HG03025 (cell line): ENCODE results near the gene SLC66A2.

Source experiments
- ATAC-seq: cut with Tn5 transposase; IDR thresholded peaks from one replicate; pipeline ENCODE4 v1.9.1; 2021; ENCODE audit warnings: mild to moderate bottlenecking, moderate library complexity; ENCODE audit not compliant: unreplicated experiment, low FRiP score

The SLC66A2 gene

GRCh38 chr18:79952456-79952995 lies 1.1 kb upstream of the SLC66A2 start:
- ATAC-seq, result no peak

- peak; percentile 32 for ATAC-seq
These were observed 725 bp downstream of the SLC66A2 start for GRCh38 chr18:79950515-79951341.

GRCh38 chr18:79949697-79950487 lies 1.6 kb downstream of the SLC66A2 start:
- ATAC-seq, result no peak

- no peak for ATAC-seq
These were observed 2.6 kb downstream of the SLC66A2 start for GRCh38 chr18:79948719-79949411.

GRCh38 chr18:79947881-79948610 lies 3.4 kb downstream of the SLC66A2 start:
- ATAC-seq, result no peak

GRCh38 chr18:79947054-79947755 lies 4.2 kb downstream of the SLC66A2 start:
- ATAC-seq, result no peak

- no peak for ATAC-seq
These were observed 6.1 kb downstream of the SLC66A2 start for GRCh38 chr18:79945118-79946042.

GRCh38 chr18:79944746-79945117 lies 6.7 kb downstream of the SLC66A2 start:
- ATAC-seq, result no peak

- no peak for ATAC-seq
These were observed 7.2 kb downstream of the SLC66A2 start for GRCh38 chr18:79944126-79944731.

GRCh38 chr18:79943608-79944125 lies 7.8 kb downstream of the SLC66A2 start:
- no peak for ATAC-seq

GRCh38 chr18:79942786-79943607 lies 8.5 kb downstream of the SLC66A2 start:
- ATAC-seq, result no peak

- no peak for ATAC-seq
These were observed 9.2 kb downstream of the SLC66A2 start for GRCh38 chr18:79942211-79942610.

- ATAC-seq, result no peak
These were observed 9.9 kb downstream of the SLC66A2 start for GRCh38 chr18:79941473-79942119.

GRCh38 chr18:79940814-79941472 lies 10.5 kb downstream of the SLC66A2 start:
- no peak for ATAC-seq

GRCh38 chr18:79940126-79940813 lies 11.2 kb downstream of the SLC66A2 start:
- ATAC-seq, result no peak
